Measurements from ENCODE around the gene NFASC. TPM values are rescaled to one million over a fixed set of nuclear protein-coding genes. Genes with fewer than 3 reads are reported as not detected.

Gene NFASC
- total RNA-seq, 1 experiment from 2014 or later, result 16.9 TPM

GRCh38 chr1:204873176-204873575 is 2.5 kb downstream of the NFASC start:
- POLR2A ChIA-PET, result no interaction called here
- H3K27me3 ChIP-seq (ENCODE audit: control insufficient read depth, insufficient read depth, low read length), result no peaks in the 10 kb centered on the region

GRCh38 chr1:204873714-204874113 is 3.1 kb downstream of the NFASC start:
- in situ Hi-C loops (cut with HindIII; ENCODE audit: low pct_unique_long_range_greater_than_20kb, low sequenced_read_pairs) (no loop called here), intact Hi-C loops (cut with micrococcal nuclease; ENCODE audit: unreplicated experiment) (no loop called here)
- H3K27ac ChIP-seq (ENCODE audit: low read length), result no peak overlapping the region
- H3K9me3 ChIP-seq (ENCODE audit: control insufficient read depth, insufficient read depth, low read depth, low read length), result no peaks in the 10 kb centered on the region
- no peaks in the 10 kb centered on the region for H3K4me1 ChIP-seq (ENCODE audit: control insufficient read depth, insufficient read depth, low read length)
- ChIA-PET CTCF (no interaction called here), POLR2A (interaction anchor here (0.6 kb wide), 1 partner anchor 293 kb away, joined by 6 read pairs; no protein-coding TSS in a partner anchor)
- DNase-seq (ENCODE audit: low read depth, low spot score) (no peak), ATAC-seq (no peak)
- H3K27me3 ChIP-seq (ENCODE audit: control insufficient read depth, insufficient read depth, low read length), result no peaks in the 10 kb centered on the region
- H3K4me3 ChIP-seq (ENCODE audit: low read depth in 2 of 2, low read length in 2 of 2), result no peak overlapping the region
- no peaks in the 10 kb centered on the region for H3K36me3 ChIP-seq (ENCODE audit: control insufficient read depth, insufficient read depth, low read length)
- TF ChIP-seq REST (IDR thresholded peaks at IDR 0.05; ENCODE audit: insufficient read depth in 1 of 2, low read depth in 2 of 2, low read length in 1 of 2) (no peak), TCF7L2 (IDR thresholded peaks at IDR 0.05; ENCODE audit: low read depth, low read length) (no peak), SIN3A (IDR thresholded peaks at IDR 0.05; ENCODE audit: borderline replicate concordance, insufficient read depth, low read depth, low read length) (no peak), POLR2AphosphoS5 (IDR thresholded peaks at IDR 0.05; ENCODE audit: low read depth, low read length) (no peak), CTCF (IDR thresholded peaks at IDR 0.05) (no peak)
- BruUV-seq (replicated peaks), result no TSS peak

More at GRCh38 chr1:204873176-204873575, 2.5 kb downstream of the NFASC start:
- CTCF ChIA-PET, result no interaction called here
- no peak for ATAC-seq
- BruUV-seq (replicated peaks), result no TSS peak
- TF ChIP-seq REST (IDR thresholded peaks at IDR 0.05; ENCODE audit: insufficient read depth in 1 of 2, low read depth in 2 of 2, low read length in 1 of 2), result no peak
- TF ChIP-seq CTCF (IDR thresholded peaks at IDR 0.05), result no peak
- no peak for TF ChIP-seq POLR2AphosphoS5 (IDR thresholded peaks at IDR 0.05; ENCODE audit: low read depth, low read length)
- no peak for TF ChIP-seq TCF7L2 (IDR thresholded peaks at IDR 0.05; ENCODE audit: low read depth, low read length)
- no peak for TF ChIP-seq SIN3A (IDR thresholded peaks at IDR 0.05; ENCODE audit: borderline replicate concordance, insufficient read depth, low read depth, low read length)
- H3K4me1 ChIP-seq (ENCODE audit: control insufficient read depth, insufficient read depth, low read length), result no peaks in the 10 kb centered on the region
- H3K9me3 ChIP-seq (ENCODE audit: control insufficient read depth, insufficient read depth, low read depth, low read length), result no peaks in the 10 kb centered on the region
- no peak overlapping the region for H3K4me3 ChIP-seq (ENCODE audit: low read depth in 2 of 2, low read length in 2 of 2)
- no peaks in the 10 kb centered on the region for H3K36me3 ChIP-seq (ENCODE audit: control insufficient read depth, insufficient read depth, low read length)
- intact Hi-C loops (cut with micrococcal nuclease; ENCODE audit: unreplicated experiment) (no loop called here), in situ Hi-C loops (cut with HindIII; ENCODE audit: low pct_unique_long_range_greater_than_20kb, low sequenced_read_pairs) (no loop called here)
- DNase-seq (ENCODE audit: low read depth, low spot score), result no peak
- H3K27ac ChIP-seq (ENCODE audit: low read length), result no peak overlapping the region
